OCI-LY3 (cell line): ENCODE measurements around the gene ALG5.

Experiments
- H2AFZ ChIP-seq: fragments of 200-600, 300-600 bp; shearing (Covaris generic); 2 replicates; pipeline ENCODE4 v1.6.0; 2014; ENCODE audit warnings: antibody characterized with exemption, low read depth, low read length
- H3K27ac ChIP-seq: fragments of 200-600, 300-600 bp; sonication (generic); 2 replicates; pipeline ENCODE4 v1.5.1; 2014; ENCODE audit warnings: mild to moderate bottlenecking, low read length, moderate library complexity, mixed read lengths
- H3K27me3 ChIP-seq: fragments of 200-600, 300-600 bp; sonication (generic); 2 replicates; pipeline ENCODE4 v1.6.1; 2014; ENCODE audit warnings: low read depth, low read length, mixed read lengths
- H3K36me3 ChIP-seq: fragments of 200-600, 300-600 bp; sonication (generic); replicated peaks from 2 replicates; pipeline ENCODE3; 2014; ENCODE audit warnings: low read depth, low read length, mixed read lengths
- H3K4me1 ChIP-seq: fragments of 300-600, 200-600 bp; sonication (generic); 2 replicates; pipeline ENCODE4 v1.6.1; 2014; ENCODE audit warnings: low read length, mixed read lengths
- H3K4me2 ChIP-seq: fragments of 200-600, 300-600 bp; sonication (generic); 2 replicates; pipeline ENCODE4 v1.6.1; 2014; ENCODE audit warnings: low read length, mixed read lengths
- H3K4me3 ChIP-seq: fragments of 300-600, 200-600 bp; sonication (generic); 2 replicates; pipeline ENCODE4 v1.5.1; 2014; ENCODE audit warnings: antibody characterized with exemption, mild to moderate bottlenecking, low read length, moderate library complexity
- H3K79me2 ChIP-seq: fragments of 300-600, 200-600 bp; shearing (Covaris generic); 2 replicates; pipeline ENCODE4 v1.6.1; 2014; ENCODE audit warnings: mild to moderate bottlenecking, low read length, mixed read lengths
- H3K9ac ChIP-seq: fragments of 300-600, 200-600 bp; shearing (Covaris generic); 2 replicates; pipeline ENCODE4 v1.6.0; 2014; ENCODE audit warnings: mild to moderate bottlenecking, low read length, moderate library complexity
- H3K9me3 ChIP-seq: fragments of 200-600, 300-600 bp; shearing (Covaris generic); 2 replicates; pipeline ENCODE4 v1.6.1; 2014; ENCODE audit warnings: low read length, mixed read lengths; ENCODE audit not compliant: insufficient read depth
- H4K20me1 ChIP-seq: fragments of 200-600, 300-600 bp; sonication (generic); 2 replicates; pipeline ENCODE4 v1.6.1; 2016; ENCODE audit warnings: low read length, mixed read lengths; ENCODE audit not compliant: insufficient read depth
- EZH2phosphoT487 ChIP-seq: fragments of 200-600 bp; shearing (Covaris generic); IDR thresholded peaks from 2 replicates; pipeline ENCODE4 v1.6.1; 2018; ENCODE audit warnings: antibody characterized with exemption, mixed run types, low read depth
- TF ChIP-seq, protein P1 (sequence below): fragments of 200-600, 300-600 bp; sonication (generic); IDR thresholded peaks from 2 replicates; pipeline ENCODE4 v1.5.1; 2014; ENCODE audit warnings: antibody characterized with exemption, low read length, low read depth

ALG5 gene

DNA sequence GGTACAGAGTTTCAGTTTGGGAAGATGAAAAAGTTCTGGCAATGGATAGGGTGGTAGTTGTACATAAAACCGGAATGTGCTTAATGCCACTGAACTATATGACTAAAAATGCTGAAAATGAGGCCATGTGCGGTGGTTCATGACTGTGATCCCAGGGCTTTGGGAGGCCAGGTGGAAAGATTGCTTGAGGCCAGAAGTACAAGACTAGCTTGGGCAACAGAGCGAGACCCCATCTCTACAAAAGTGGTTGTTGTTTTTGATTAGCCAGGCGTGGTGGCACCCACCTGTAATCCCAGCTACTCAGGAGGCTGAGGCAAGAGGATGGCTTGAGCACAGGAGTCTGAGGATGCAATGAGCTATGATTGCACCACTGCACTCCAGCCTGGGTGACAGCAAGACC is 91.9 kb downstream of the ALG5 start:
- Histone ChIP-seq H3K27me3 (no peaks in the 10 kb centered on the region), H4K20me1 (no peaks in the 10 kb centered on the region), H3K4me1 (peaks cover 3% of the 10 kb centered on the region), H3K9ac (no peak overlapping the region), H2AFZ (no peak overlapping the region), H3K4me2 (no peak overlapping the region), H3K27ac (no peak overlapping the region), H3K36me3 (no peaks in the 10 kb centered on the region), H3K79me2 (no peaks in the 10 kb centered on the region), H3K9me3 (no peaks in the 10 kb centered on the region), H3K4me3 (no peak overlapping the region)
- TF ChIP-seq EZH2phosphoT487, result no peak
- TF ChIP-seq, protein P1, sequence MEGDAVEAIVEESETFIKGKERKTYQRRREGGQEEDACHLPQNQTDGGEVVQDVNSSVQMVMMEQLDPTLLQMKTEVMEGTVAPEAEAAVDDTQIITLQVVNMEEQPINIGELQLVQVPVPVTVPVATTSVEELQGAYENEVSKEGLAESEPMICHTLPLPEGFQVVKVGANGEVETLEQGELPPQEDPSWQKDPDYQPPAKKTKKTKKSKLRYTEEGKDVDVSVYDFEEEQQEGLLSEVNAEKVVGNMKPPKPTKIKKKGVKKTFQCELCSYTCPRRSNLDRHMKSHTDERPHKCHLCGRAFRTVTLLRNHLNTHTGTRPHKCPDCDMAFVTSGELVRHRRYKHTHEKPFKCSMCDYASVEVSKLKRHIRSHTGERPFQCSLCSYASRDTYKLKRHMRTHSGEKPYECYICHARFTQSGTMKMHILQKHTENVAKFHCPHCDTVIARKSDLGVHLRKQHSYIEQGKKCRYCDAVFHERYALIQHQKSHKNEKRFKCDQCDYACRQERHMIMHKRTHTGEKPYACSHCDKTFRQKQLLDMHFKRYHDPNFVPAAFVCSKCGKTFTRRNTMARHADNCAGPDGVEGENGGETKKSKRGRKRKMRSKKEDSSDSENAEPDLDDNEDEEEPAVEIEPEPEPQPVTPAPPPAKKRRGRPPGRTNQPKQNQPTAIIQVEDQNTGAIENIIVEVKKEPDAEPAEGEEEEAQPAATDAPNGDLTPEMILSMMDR, result no peak

DNA sequence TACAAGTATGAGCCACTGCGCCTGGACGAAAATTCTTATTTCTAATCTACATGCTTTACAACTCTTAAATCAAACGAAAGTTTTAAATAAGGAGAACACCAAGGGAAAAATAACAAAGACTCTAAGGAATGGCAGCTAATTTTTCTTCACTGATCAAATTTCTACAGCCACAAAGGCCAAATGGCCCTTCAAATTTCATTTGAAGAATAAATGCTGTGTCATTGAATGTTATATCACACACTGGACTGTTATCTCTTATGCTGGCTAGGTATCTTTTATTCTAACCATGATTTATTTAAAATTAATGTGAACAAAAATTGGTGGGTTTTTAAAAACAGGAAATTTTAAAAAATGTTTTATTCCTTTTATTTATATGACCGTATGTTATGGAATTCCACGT is 93.2 kb downstream of the ALG5 start:
- no peaks in the 10 kb centered on the region for H3K36me3 ChIP-seq
- no peaks in the 10 kb centered on the region for H3K4me1 ChIP-seq
- no peak overlapping the region for H3K4me2 ChIP-seq
- no peaks in the 10 kb centered on the region for H3K27me3 ChIP-seq
- no peak overlapping the region for H3K4me3 ChIP-seq
- H2AFZ ChIP-seq, result no peak overlapping the region
- H3K9me3 ChIP-seq, result no peaks in the 10 kb centered on the region
- TF ChIP-seq, protein P1, result no peak
- no peak for TF ChIP-seq EZH2phosphoT487
- no peaks in the 10 kb centered on the region for H3K79me2 ChIP-seq
- H3K9ac ChIP-seq, result no peak overlapping the region
- no peak overlapping the region for H3K27ac ChIP-seq
- no peaks in the 10 kb centered on the region for H4K20me1 ChIP-seq

DNA sequence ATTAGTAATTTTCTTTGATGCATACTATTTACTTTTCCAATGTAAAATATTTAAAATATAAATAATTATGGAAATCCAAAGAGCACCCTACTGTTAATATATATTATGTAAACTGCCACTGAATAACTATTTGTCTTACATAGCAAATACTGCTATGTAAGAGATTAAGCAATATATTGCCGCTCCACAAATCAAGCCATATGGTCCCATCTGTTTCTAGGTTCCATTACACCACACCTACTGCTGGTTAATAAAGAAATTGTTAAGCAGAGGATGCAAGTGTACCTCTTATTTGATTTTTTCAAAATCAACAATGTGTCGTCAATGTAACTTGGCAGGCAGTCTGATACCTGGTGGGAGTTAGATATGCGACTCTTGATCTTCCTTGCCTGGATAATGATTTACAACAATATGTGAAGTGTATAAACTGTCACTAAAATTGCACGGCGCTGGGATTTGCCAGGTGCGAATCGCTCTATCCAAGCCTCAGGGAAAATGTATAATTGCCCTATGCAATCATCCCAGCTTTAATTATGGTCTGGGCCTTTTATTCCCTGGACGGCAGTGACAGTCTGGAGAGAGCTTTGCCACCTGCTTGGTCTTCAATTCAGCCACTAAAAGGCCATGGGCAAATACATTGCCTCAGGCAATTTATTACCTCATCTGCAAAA is 95.1 kb downstream of the ALG5 start:
- no peaks in the 10 kb centered on the region for H3K79me2 ChIP-seq
- H3K9ac ChIP-seq, result no peak overlapping the region
- H3K9me3 ChIP-seq, result no peaks in the 10 kb centered on the region
- no peak overlapping the region for H3K27ac ChIP-seq
- H3K4me1 ChIP-seq, result no peaks in the 10 kb centered on the region
- H4K20me1 ChIP-seq, result no peaks in the 10 kb centered on the region
- no peaks in the 10 kb centered on the region for H3K36me3 ChIP-seq
- no peak overlapping the region for H3K4me3 ChIP-seq
- H3K27me3 ChIP-seq, result no peaks in the 10 kb centered on the region
- H2AFZ ChIP-seq, result no peak overlapping the region
- TF ChIP-seq, protein P1, result no peak
- no peak for TF ChIP-seq EZH2phosphoT487
- H3K4me2 ChIP-seq, result no peak overlapping the region
